Duodenal mucosa (tissue), 2 donors: ENCODE data around the gene SAMD10.
"Not testable (repeated sequence)": the region's sequence is repeated elsewhere in the genome, so short reads cannot be mapped to it uniquely, and the experiment has no call there.

Experiments used
- H3K27ac ChIP-seq: one replicate; pipeline ENCODE4 v1.7.0; 2013; ENCODE audit warnings: low read depth, low read length
- H3K27me3 ChIP-seq, 2 donors: one replicate each; pipeline ENCODE4 v1.7.0; 2013; ENCODE audit warnings: low read length in 2 of 2, control low read depth in 1 of 2; ENCODE audit not compliant: insufficient read depth in 2 of 2, control insufficient read depth in 1 of 2
- H3K36me3 ChIP-seq, 2 donors: one replicate each; pipeline ENCODE4 v1.7.0; 2013; ENCODE audit warnings: low read length in 2 of 2, control low read depth in 1 of 2; ENCODE audit not compliant: insufficient read depth in 2 of 2, control insufficient read depth in 1 of 2
- H3K4me1 ChIP-seq, 2 donors: one replicate each; pipeline ENCODE4 v1.7.0; 2013; ENCODE audit warnings: low read length in 2 of 2, control low read depth in 1 of 2; ENCODE audit not compliant: insufficient read depth in 2 of 2, control insufficient read depth in 1 of 2
- H3K4me3 ChIP-seq, 2 donors: one replicate each; pipeline ENCODE4 v1.7.0; 2013; ENCODE audit warnings: low read length in 2 of 2, low read depth in 1 of 2
- H3K9ac ChIP-seq, 2 donors: one replicate each; pipeline ENCODE4 v1.7.0; 2013; ENCODE audit warnings: low read length in 2 of 2, low read depth in 1 of 2
- H3K9me3 ChIP-seq, 2 donors: one replicate each; pipeline ENCODE4 v1.7.0; 2013; ENCODE audit warnings: low read length in 2 of 2, control low read depth in 1 of 2; ENCODE audit not compliant: control insufficient read depth in 1 of 2

The SAMD10 gene

DNA sequence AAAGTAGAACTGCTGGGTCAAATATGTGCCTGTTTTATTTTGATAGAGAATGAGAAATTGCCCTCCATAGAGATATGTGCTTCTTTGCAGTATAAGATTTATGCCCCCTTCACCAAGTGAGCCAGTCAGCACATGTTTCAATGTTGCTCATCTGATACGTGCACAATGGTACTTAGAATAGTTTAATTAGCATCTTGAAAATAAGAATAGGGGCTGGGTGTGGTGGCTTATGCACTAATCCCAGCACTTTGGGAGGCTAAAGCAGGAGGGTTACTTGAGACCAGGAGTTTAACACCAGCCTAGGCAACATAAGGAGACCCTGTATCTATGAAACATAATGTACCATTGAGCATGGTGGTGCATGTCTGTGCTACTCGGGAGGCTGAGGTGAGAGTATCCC lies 36.2 kb upstream of the SAMD10 start:
- Histone ChIP-seq H3K9ac (no peak overlapping the region), H3K27ac (no peak overlapping the region), H3K4me3 (no peak overlapping the region), H3K36me3 (peaks cover 45 to 74% of the 10 kb centered on the region in 2 donors), H3K9me3 (peaks cover 0 to 1% of the 10 kb centered on the region in 2 donors), H3K27me3 (no peaks in the 10 kb centered on the region), H3K4me1 (no peaks in the 10 kb centered on the region)

DNA sequence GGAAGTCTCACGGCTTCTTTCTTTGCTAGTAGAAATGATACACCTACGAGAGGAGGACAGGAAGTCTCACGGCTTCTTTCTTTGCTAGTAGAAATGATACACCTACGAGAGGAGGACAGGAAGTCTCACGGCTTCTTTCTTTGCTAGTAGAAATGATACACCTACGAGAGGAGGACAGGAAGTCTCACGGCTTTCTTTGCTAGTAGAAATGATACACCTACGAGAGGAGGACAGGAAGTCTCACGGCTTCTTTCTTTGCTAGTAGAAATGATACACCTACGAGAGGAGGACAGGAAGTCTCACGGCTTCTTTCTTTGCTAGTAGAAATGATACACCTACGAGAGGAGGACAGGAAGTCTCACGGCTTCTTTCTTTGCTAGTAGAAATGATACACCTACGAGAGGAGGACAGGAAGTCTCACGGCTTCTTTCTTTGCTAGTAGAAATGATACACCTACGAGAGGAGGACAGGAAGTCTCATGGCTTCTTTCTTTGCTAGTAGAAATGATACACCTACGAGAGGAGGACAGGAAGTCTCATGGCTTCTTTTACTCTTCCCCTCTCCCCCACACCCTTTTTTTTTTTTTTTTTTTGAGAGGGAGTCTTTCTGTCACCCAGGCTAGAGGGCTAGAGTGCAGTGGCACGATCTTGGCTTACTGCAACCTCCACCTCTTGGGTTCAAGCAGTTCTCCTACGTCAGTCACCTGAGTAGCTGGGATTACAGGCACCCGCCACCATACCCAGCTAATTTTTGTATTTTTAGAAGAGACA lies 33.1 kb upstream of the SAMD10 start:
- H3K4me1 ChIP-seq, H3K27me3 ChIP-seq, H3K4me3 ChIP-seq, H3K27ac ChIP-seq, H3K9me3 ChIP-seq, H3K9ac ChIP-seq: not testable (repeated sequence)
- peaks cover 43 to 75% of the 10 kb centered on the region in 2 donors for H3K36me3 ChIP-seq

DNA sequence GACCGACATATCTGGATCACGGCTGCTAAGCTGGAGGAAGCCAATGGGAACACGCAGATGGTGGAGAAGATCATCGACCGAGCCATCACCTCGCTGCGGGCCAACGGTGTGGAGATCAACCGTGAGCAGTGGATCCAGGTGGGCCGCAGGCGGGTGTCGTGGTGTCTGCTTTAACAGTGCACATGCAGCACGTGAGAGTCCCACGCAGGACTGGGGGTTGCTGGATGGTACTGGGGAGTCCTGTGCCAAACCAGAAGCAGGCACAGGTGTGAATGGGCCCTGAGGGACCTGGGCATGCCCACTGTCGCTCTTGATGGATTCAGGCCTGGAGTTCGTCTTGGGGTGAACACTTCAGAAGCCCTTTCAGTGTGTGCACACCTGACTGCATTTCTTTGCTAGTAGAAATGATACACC lies 31.9 kb upstream of the SAMD10 start:
- Histone ChIP-seq H3K4me1 (no peaks in the 10 kb centered on the region), H3K27ac (no peak overlapping the region), H3K4me3 (no peak overlapping the region), H3K9me3 (peaks cover 0 to 1% of the 10 kb centered on the region in 2 donors), H3K27me3 (no peaks in the 10 kb centered on the region), H3K36me3 (peaks cover 45 to 76% of the 10 kb centered on the region in 2 donors), H3K9ac (no peak overlapping the region)

DNA sequence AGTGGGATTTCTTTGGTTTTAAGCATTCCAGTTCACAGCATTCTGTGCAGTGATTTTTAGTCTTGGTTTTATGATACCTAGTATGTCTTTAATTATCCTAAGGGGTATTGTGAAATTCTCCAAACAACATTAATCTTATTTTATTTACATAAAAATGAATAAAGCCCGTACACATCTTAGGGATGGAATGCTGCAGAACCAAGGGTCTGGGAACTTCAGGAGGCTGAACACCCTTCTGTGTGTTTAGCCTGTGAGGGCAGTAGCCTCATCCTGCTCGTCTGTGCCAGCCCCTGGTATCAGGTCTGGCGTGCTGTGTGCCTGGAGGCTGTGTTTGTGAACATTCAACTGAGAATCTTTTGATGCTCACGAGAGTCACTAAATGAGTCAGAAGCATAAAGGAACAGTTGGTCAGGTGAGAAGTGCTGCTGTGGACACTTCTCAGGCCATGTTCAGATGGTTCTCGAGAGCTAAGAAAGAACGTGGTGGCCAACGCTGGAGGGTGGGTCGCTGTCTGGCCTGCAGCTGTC lies 31.3 kb upstream of the SAMD10 start:
- Histone ChIP-seq H3K4me1 (no peaks in the 10 kb centered on the region), H3K36me3 (peaks cover 43 to 72% of the 10 kb centered on the region in 2 donors), H3K9ac (no peak overlapping the region), H3K4me3 (no peak overlapping the region), H3K27ac (no peak overlapping the region), H3K9me3 (peaks cover 0 to 1% of the 10 kb centered on the region in 2 donors), H3K27me3 (no peaks in the 10 kb centered on the region)

DNA sequence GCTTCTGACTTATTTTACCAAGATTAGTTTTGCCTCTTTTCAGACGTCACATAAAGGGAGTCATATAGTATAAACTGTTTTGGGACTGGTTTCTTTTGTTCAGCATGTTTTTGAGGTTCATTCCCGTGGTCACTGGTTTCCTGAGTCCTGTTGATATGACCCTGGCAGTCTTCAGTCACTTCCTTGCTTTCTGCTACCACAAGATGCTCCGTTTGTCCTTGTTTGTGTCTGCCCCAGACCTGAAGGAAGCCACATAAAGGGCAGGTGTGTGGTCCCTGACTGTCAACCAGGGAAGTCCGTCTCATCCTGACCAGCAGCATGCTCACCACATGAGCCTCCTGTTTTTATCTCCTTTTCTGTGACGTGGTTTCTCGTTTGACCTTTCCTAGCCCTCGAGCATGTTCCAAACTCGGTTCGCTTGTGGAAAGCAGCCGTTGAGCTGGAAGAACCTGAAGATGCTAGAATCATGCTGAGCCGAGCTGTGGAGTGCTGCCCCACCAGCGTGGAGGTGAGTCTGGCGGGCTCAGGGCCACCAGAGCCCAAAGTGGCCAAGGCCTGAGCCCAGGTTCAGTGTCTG lies 30.5 kb upstream of the SAMD10 start:
- Histone ChIP-seq H3K9ac (no peak overlapping the region), H3K9me3 (peaks cover 0 to 1% of the 10 kb centered on the region in 2 donors), H3K27ac (no peak overlapping the region), H3K4me1 (no peaks in the 10 kb centered on the region), H3K36me3 (peaks cover 37 to 72% of the 10 kb centered on the region in 2 donors), H3K4me3 (no peak overlapping the region), H3K27me3 (no peaks in the 10 kb centered on the region)

DNA sequence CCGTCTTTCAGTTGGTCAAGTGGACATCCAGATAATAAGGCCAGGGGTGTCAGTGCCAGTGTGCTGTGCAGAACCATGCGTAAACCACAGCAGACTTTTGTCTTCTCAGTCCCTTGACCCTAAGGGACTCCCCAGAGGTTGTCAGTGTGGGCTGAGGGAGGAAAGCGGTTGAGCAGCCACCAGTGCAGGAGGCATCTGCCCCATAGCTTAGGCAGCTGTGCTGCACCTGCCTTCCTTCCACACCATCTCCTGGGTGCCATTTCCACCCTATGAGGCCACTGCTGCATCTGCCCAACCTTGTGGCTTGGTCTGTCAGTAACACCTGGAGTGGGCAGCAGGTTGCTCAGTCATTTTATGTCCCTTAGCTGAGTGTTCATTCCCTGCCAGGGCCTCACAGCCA lies 27.5 kb upstream of the SAMD10 start:
- Histone ChIP-seq H3K36me3 (peaks cover 41 to 73% of the 10 kb centered on the region in 2 donors), H3K27me3 (no peaks in the 10 kb centered on the region), H3K9me3 (peaks cover 0 to 1% of the 10 kb centered on the region in 2 donors), H3K9ac (no peak overlapping the region), H3K27ac (no peak overlapping the region), H3K4me1 (no peaks in the 10 kb centered on the region), H3K4me3 (no peak overlapping the region)

DNA sequence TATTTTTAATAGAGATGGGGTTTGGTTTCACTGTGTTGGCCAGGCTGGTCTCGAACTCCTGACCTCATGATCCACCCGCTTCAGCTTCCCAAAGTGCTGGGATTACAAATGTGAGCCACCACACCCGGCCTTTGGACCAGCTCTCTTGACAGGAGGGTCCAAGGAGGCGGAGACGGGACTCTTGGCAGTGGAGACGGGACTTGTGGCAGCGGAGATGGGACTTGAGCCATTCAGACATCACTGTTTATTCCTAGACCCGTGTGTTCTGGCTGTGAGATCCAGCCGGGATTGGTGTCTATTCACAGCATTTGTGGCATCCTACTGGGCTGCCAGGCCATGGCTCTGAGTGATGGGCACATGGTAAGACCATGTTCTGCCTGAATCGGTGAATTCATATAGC lies 27.0 kb upstream of the SAMD10 start:
- H3K9ac ChIP-seq, result no peak overlapping the region

DNA sequence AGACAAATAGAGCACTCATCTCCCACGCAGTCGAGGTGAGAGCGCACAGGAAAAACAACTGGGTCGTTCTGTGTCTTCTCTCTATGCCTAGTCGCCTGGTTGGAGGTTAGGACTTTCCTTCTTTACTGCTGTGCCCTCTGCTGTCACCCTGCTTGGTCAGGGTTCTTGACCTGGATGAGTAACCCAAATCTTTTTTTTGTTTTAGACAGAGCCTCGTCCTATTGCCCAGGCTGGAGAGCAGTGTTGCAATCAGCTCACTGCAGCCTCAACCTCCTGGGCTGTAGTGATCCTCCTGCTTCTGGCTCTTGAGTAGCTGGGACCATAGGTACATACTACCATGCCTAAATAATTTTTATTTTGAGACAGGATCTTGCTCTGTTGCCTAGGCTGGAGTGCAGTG lies 26.0 kb upstream of the SAMD10 start:
- no peaks in the 10 kb centered on the region for H3K27me3 ChIP-seq
- no peak overlapping the region for H3K4me3 ChIP-seq
- no peak overlapping the region for H3K27ac ChIP-seq
- H3K36me3 ChIP-seq, result peaks cover 30 to 72% of the 10 kb centered on the region in 2 donors
- no peaks in the 10 kb centered on the region for H3K4me1 ChIP-seq
- no peaks in the 10 kb centered on the region for H3K9me3 ChIP-seq
- H3K9ac ChIP-seq, result no peak overlapping the region

More for the DNA sequence above, 27.0 kb upstream of the SAMD10 start:
- H3K4me1 ChIP-seq, result no peaks in the 10 kb centered on the region
- H3K36me3 ChIP-seq, result peaks cover 40 to 74% of the 10 kb centered on the region in 2 donors
- peaks cover 0 to under 1% of the 10 kb centered on the region in 2 donors for H3K9me3 ChIP-seq
- no peaks in the 10 kb centered on the region for H3K27me3 ChIP-seq
- no peak overlapping the region for H3K27ac ChIP-seq
- H3K4me3 ChIP-seq, result no peak overlapping the region

DNA sequence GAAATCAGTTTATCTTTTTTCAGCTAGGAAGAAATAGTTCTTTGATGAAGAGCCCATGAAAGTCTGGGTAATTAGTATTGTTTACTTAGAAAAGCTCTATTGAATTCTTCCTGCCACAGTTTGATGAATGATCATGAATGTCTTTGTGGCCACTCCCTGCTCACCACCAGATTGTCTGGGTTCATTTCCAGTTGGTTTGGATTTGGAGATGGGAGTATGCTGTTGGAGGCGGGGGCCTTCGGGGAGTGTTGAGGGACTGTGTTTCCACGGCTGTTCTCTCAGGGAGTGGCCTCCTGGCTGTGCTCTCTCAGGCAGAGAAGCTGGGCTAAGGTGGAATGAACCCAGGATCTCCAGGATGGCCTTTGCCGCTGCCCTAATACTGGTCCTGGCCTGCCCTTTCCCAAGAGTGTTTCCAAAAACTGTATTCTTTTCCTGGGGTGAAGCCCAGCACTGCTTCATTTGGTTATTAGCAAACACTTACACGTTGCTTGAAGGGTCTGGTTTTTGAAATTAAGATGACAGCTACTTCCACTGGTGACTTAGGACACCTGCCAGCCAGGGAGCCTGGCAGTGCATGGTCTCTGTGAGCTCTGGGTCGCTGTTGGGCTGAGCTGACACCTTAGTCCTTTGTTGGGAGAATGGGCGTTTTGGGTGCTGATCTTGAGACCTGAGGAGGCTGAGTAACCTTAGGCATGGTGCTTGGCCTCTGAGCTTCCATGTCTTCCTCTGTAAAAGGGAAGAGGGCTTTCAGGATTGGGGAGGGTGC lies 24.7 kb upstream of the SAMD10 start:
- Histone ChIP-seq H3K9ac (no peak overlapping the region), H3K9me3 (no peaks in the 10 kb centered on the region), H3K36me3 (peaks cover 31 to 72% of the 10 kb centered on the region in 2 donors), H3K27me3 (no peaks in the 10 kb centered on the region), H3K4me1 (no peaks in the 10 kb centered on the region), H3K4me3 (no peak overlapping the region), H3K27ac (no peak overlapping the region)

DNA sequence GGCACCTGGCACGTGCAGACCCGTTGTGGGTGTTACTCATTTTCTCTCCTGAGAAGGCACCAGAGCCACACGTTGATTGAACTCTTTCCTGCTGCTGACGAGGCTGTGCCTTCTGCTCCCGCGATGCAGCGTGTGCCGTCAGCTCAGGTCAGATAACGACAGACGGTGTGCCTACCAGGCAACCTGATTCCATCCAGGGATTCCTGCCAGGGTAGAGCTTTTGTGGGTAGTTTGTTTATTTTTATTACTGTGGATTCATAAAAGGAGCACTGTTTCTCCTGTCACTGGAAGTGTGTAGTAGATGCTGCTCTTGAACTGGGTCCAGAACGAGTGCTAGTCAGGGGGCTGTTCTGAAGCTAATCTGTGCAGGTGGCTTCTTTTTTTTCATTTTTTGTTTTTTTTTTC lies 22.2 kb upstream of the SAMD10 start:
- Histone ChIP-seq H3K4me3 (no peak overlapping the region), H3K9ac (no peak overlapping the region), H3K27ac (no peak overlapping the region), H3K4me1 (no peaks in the 10 kb centered on the region), H3K9me3 (no peaks in the 10 kb centered on the region), H3K36me3 (peaks cover 26 to 71% of the 10 kb centered on the region in 2 donors), H3K27me3 (no peaks in the 10 kb centered on the region)
